ENCODE data around the gene TLX3.

- TF ChIP-seq POLR2A (IDR thresholded peaks at IDR 0.05) (no peak), CTCF (IDR thresholded peaks at IDR 0.05) (no peak)
Observed at GRCh38 chr5:171261904-171262303, 47.1 kb upstream of the TLX3 start.
